GM12891 (cell line): ENCODE measurements around the gene SPOP.

Experiments used
- PAX5 ChIP-seq: IDR thresholded peaks from 2 replicates; pipeline ENCODE4 v1.6.1; 2011; ENCODE audit warnings: low read length, moderate library complexity, mild to moderate bottlenecking; ENCODE audit not compliant: insufficient read depth, severe bottlenecking
- POLR2A ChIP-seq: IDR thresholded peaks from 2 replicates; pipeline ENCODE4 v1.6.1; 2011; ENCODE audit warnings: low read depth, low read length, control low read depth
- POLR2AphosphoS5 ChIP-seq: IDR thresholded peaks from 2 replicates; pipeline ENCODE4 v1.6.1; 2011; ENCODE audit warnings: low read depth, low read length, control low read depth
- POU2F2 ChIP-seq: IDR thresholded peaks from 2 replicates; pipeline ENCODE4 v1.6.1; 2011; ENCODE audit warnings: low read depth, mild to moderate bottlenecking, control low read depth, low read length, moderate library complexity
- SPI1 ChIP-seq: IDR thresholded peaks from 2 replicates; pipeline ENCODE4 v1.6.1; 2011; ENCODE audit warnings: low read depth, low read length, control low read depth
- TAF1 ChIP-seq: IDR thresholded peaks from 2 replicates; pipeline ENCODE4 v1.6.1; 2011; ENCODE audit warnings: low read depth, low read length, control low read depth

GRCh38 chr17:49630113-49630900 is 47.6 kb downstream of the SPOP start:
- no peak for TF ChIP-seq TAF1
- TF ChIP-seq POLR2A, result no peak
- no peak for TF ChIP-seq POLR2AphosphoS5
- no peak for TF ChIP-seq POU2F2
- TF ChIP-seq SPI1, result no peak
- no peak for TF ChIP-seq PAX5
